ENCODE results near the gene TRAPPC8.
"Not testable (repeated sequence)": the region's sequence is repeated elsewhere in the genome, so short reads cannot be mapped to it uniquely, and the experiment has no call there.

TRAPPC8 gene

DNA sequence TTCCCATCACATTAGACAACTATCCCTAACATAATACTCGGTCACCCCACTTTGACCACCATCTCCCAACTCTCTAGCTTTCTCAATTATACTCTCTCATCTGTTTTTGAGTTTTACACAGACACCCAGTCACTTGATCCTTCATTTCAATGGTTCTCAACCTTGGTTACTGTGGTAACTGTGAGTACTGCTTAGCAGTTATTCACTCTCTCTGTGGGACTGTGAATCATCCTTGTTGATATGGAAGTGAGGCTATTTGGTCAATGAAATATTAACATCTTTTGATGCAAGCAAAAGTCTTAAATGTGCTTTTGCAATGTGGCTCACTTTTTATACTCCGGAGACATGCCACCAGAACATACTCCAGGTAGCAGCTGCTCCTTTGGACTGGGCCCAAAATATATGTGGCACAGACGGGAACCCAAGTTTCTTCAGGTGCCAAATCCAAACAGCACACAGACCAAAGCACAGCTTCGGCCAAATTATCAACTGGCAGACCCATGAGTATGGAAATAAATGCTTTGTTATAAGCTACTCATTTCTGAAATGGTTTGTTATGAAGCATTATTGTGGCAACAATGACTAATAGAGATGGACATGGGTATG lies 107.3 kb downstream of the TRAPPC8 start:
- TF ChIP-seq ZFX (IDR thresholded peaks at IDR 0.05; ENCODE audit: borderline replicate concordance), result no peak
- TF ChIP-seq, protein P1, sequence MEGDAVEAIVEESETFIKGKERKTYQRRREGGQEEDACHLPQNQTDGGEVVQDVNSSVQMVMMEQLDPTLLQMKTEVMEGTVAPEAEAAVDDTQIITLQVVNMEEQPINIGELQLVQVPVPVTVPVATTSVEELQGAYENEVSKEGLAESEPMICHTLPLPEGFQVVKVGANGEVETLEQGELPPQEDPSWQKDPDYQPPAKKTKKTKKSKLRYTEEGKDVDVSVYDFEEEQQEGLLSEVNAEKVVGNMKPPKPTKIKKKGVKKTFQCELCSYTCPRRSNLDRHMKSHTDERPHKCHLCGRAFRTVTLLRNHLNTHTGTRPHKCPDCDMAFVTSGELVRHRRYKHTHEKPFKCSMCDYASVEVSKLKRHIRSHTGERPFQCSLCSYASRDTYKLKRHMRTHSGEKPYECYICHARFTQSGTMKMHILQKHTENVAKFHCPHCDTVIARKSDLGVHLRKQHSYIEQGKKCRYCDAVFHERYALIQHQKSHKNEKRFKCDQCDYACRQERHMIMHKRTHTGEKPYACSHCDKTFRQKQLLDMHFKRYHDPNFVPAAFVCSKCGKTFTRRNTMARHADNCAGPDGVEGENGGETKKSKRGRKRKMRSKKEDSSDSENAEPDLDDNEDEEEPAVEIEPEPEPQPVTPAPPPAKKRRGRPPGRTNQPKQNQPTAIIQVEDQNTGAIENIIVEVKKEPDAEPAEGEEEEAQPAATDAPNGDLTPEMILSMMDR (IDR thresholded peaks at IDR 0.05), result no peak
- H3K27ac ChIP-seq, result no peak overlapping the region

- H3K27ac ChIP-seq, result no peak overlapping the region
- TF ChIP-seq ZFX (IDR thresholded peaks at IDR 0.05; ENCODE audit: borderline replicate concordance), result no peak
- TF ChIP-seq, protein P1 (IDR thresholded peaks at IDR 0.05), result no peak
Observed at GRCh38 chr18:31831903-31832302, 111.0 kb downstream of the TRAPPC8 start.

DNA sequence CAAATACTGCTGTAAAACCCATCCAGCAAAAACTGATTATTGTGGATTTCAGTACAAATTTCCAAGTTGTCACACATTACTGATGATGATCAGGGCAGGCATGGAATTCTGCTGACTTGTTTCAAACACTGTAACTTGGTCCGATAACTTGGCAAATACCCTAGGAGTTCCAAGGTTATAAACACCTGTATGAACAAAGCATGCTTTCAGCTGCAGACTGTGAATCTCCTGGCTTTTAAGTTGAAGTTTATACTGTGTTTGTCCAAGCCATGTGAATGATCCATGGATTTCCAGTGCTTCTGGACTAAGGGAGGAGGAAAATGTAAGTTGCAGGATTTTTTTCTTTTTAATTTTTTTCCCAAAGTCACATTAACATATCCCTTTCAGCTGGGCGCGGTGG lies 112.2 kb downstream of the TRAPPC8 start:
- no peak overlapping the region for H3K27ac ChIP-seq

GRCh38 chr18:31828613-31829012 lies 114.3 kb downstream of the TRAPPC8 start:
- TF ChIP-seq, protein P1 (IDR thresholded peaks at IDR 0.05), result no peak
- no peak for TF ChIP-seq ZFX (IDR thresholded peaks at IDR 0.05; ENCODE audit: borderline replicate concordance)
- no peak overlapping the region for H3K27ac ChIP-seq

More for the DNA sequence above, 112.2 kb downstream of the TRAPPC8 start:
- TF ChIP-seq, protein P1 (IDR thresholded peaks at IDR 0.05), result no peak
- no peak for TF ChIP-seq ZFX (IDR thresholded peaks at IDR 0.05; ENCODE audit: borderline replicate concordance)

GRCh38 chr18:31826673-31827325 lies 116.1 kb downstream of the TRAPPC8 start:
- not testable (repeated sequence) for H3K27ac ChIP-seq

- H3K27ac ChIP-seq, result no peak overlapping the region
Observed at GRCh38 chr18:31825772-31826171, 117.2 kb downstream of the TRAPPC8 start.

DNA sequence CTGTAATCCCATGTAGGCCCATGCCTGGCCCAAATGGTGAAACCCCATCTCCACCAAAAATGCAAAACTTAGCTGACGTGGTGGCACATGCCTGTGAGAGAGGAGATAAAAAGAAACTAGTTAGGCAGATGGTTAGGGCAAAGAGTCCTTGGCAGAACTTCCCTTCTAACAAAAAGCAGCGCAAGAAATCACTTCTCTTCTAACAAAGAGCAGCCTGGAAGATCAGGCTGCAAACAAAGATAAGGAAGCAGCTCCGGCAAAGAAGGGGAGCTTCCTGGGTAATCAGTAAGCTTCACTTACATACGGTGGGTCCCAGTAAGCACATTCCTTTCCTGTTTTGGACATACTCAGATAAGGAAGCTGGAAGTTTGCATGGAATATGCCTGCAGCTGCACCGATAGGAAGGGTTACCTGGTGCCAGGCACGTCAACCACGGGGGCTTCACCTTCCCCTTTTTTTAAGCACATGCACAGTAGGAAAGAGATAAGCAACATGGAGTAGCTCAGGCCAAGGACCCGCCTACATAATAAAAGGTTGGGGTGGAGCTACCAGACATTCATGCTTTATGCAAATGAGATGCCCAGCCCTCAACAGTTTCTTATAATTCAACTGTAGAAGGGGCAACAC lies 121.3 kb downstream of the TRAPPC8 start:
- no peak overlapping the region for H3K27ac ChIP-seq

More at GRCh38 chr18:31825772-31826171, 117.2 kb downstream of the TRAPPC8 start:
- TF ChIP-seq, protein P1 (IDR thresholded peaks at IDR 0.05), result no peak
- no peak for TF ChIP-seq ZFX (IDR thresholded peaks at IDR 0.05; ENCODE audit: borderline replicate concordance)

More for the DNA sequence above, 121.3 kb downstream of the TRAPPC8 start:
- TF ChIP-seq, protein P1 (IDR thresholded peaks at IDR 0.05), result no peak
- TF ChIP-seq ZFX (IDR thresholded peaks at IDR 0.05; ENCODE audit: borderline replicate concordance), result no peak

Measured in 22Rv1 (cell line).